HCT116 (cell line): ENCODE data around the gene NRP1. TPM values are rescaled to one million over a fixed set of nuclear protein-coding genes. Genes with fewer than 3 reads are reported as not detected.
A peak's percentile ranks its signal among the peaks of the same experiment; 100 is the strongest.

Experiments used
- ATAC-seq: fragments of 200-7000 bp; cut with Tn5 transposase; 2 replicates; pipeline ENCODE4 v1.9.1; 2020; ENCODE audit warnings: mild to moderate bottlenecking, moderate library complexity
- BruUV-seq: library from RNA; stranded (reverse); fragments of 400-500 nt; replicated peaks from 2 replicates; lab custom pipeline; 2021; lab: Mats Ljungman, UMichigan
- CTCF ChIA-PET: fragments of 300-600 bp; sonication (Branson Sonifier 250); formaldehyde crosslinking; loops from one replicate; lab custom pipeline; 2021; ENCODE audit warnings: antibody characterized with exemption; lab: Charles Lee
- POLR2A ChIA-PET: fragments of 300-600, 350-600 bp; sonication (Branson Sonifier 250); formaldehyde crosslinking; loops from one replicate; lab custom pipeline; 2021; ENCODE audit warnings: antibody characterized with exemption; lab: Charles Lee
- RAD21 ChIA-PET, 2 experiments: fragments of 300-600 bp; sonication (Branson Sonifier 250); formaldehyde crosslinking; loops; one replicate each; lab custom pipeline; 2023; ENCODE audit warnings: low total read pairs in 2 of 2; ENCODE audit not compliant: uncharacterized antibody in 2 of 2, unreplicated experiment in 2 of 2, low non-redundant PET in 1 of 2; lab: Charles Lee
- DNase-seq: peaks from one replicate; pipeline ENCODE4 v3.0.0-alpha.2; 2010; ENCODE audit warnings: low read depth, low spot score
- H2AFZ ChIP-seq: fragments of 200-600 bp; shearing (Covaris generic), sonication (generic); 2 replicates; pipeline ENCODE4 v1.6.1; 2017; ENCODE audit warnings: low read depth, mixed run types, mixed read lengths, antibody characterized with exemption, low read length; ENCODE audit not compliant: poor library complexity, severe bottlenecking
- H3K27ac ChIP-seq: 2 replicates; pipeline ENCODE4 v1.5.1; 2012; ENCODE audit warnings: low read depth, low read length
- H3K27me3 ChIP-seq: fragments of 200-600 bp; sonication (generic); 2 replicates; pipeline ENCODE4 v1.6.1; 2016; ENCODE audit warnings: mixed run types, low read length, mixed read lengths; ENCODE audit not compliant: insufficient read depth
- H3K36me3 ChIP-seq, 2 experiments: fragments of 200-500 bp in 1 of 2; fragments of 200-600 bp in 1 of 2; sonication (Bioruptor generic) in 1 of 2; sonication (generic) in 1 of 2; 2 replicates each; pipeline versions ENCODE4 v1.5.1 to v1.6.1; 2014 to 2016; ENCODE audit warnings: low read length in 2 of 2, inconsistent platforms in 1 of 2, mixed read lengths in 1 of 2, mixed run types in 1 of 2; ENCODE audit not compliant: insufficient read depth in 2 of 2, control insufficient read depth in 1 of 2
- H3K4me1 ChIP-seq, 2 experiments: fragments of 200-600 bp in 1 of 2; sonication (generic) in 1 of 2; 2 replicates each; pipeline versions ENCODE4 v1.5.1 to v1.6.1; 2012 to 2017; ENCODE audit warnings: low read length in 2 of 2, inconsistent platforms in 1 of 2, mild to moderate bottlenecking in 1 of 2, mixed read lengths in 1 of 2, mixed run types in 1 of 2, moderate library complexity in 1 of 2; ENCODE audit not compliant: insufficient read depth in 2 of 2, control insufficient read depth in 1 of 2
- H3K4me2 ChIP-seq: fragments of 200-600 bp; sonication (generic); 2 replicates; pipeline ENCODE4 v1.6.1; 2017; ENCODE audit warnings: mixed run types, low read length, mixed read lengths
- H3K4me3 ChIP-seq, 2 experiments: fragments of 200-600 bp in 1 of 2; sonication (generic) in 1 of 2; replicated peaks in 1 of 2; 2 replicates each; pipeline ENCODE4 v1.5.1; 2011 to 2016; ENCODE audit warnings: low read length in 2 of 2, control low read depth in 1 of 2, low read depth in 1 of 2, mild to moderate bottlenecking in 1 of 2, mixed read lengths in 1 of 2, mixed run types in 1 of 2
- H3K79me2 ChIP-seq: fragments of 200-600 bp; sonication (generic); 2 replicates; pipeline ENCODE4 v1.6.1; 2017; ENCODE audit warnings: mild to moderate bottlenecking, mixed run types, low read length, moderate library complexity, mixed read lengths; ENCODE audit not compliant: insufficient read depth
- H3K9ac ChIP-seq: fragments of 200-600 bp; sonication (generic); 2 replicates; pipeline ENCODE4 v1.6.1; 2016; ENCODE audit warnings: low read length, mixed read lengths
- H3K9me2 ChIP-seq: fragments of 200-600 bp; sonication (generic), shearing (Covaris generic); 2 replicates; pipeline ENCODE4 v1.6.1; 2017; ENCODE audit warnings: mixed run types, mild to moderate bottlenecking, moderate library complexity; ENCODE audit not compliant: insufficient read depth
- H3K9me3 ChIP-seq, 2 experiments: fragments of 200-500 bp in 1 of 2; fragments of 200-600 bp in 1 of 2; sonication (Bioruptor generic) in 1 of 2; sonication (generic) in 1 of 2; 2 replicates each; pipeline ENCODE4 v1.6.1; 2014 to 2017; ENCODE audit warnings: low read length in 2 of 2, mixed read lengths in 2 of 2, inconsistent platforms in 1 of 2, low read depth in 1 of 2, mild to moderate bottlenecking in 1 of 2, mixed run types in 1 of 2, moderate library complexity in 1 of 2; ENCODE audit not compliant: control insufficient read depth in 1 of 2, insufficient read depth in 1 of 2
- H4K20me1 ChIP-seq: fragments of 200-600 bp; sonication (generic), shearing (Covaris generic); 2 replicates; pipeline ENCODE4 v1.6.1; 2017; ENCODE audit warnings: mixed run types, mild to moderate bottlenecking, moderate library complexity; ENCODE audit not compliant: insufficient read depth
- CEBPB ChIP-seq: IDR thresholded peaks from 2 replicates; pipeline ENCODE4 v1.6.1; 2012; ENCODE audit warnings: low read depth
- EZH2phosphoT487 ChIP-seq: fragments of 200-600 bp; IDR thresholded peaks from 2 replicates; pipeline ENCODE4 v1.6.1; 2018; ENCODE audit warnings: antibody characterized with exemption, borderline replicate concordance
- POLR2A ChIP-seq: IDR thresholded peaks from 2 replicates; pipeline ENCODE4 v1.7.0; 2011; ENCODE audit warnings: borderline replicate concordance; ENCODE audit not compliant: insufficient read depth, insufficient read length; ENCODE audit errors: extremely low read depth
- POLR2AphosphoS5 ChIP-seq: IDR thresholded peaks from 2 replicates; pipeline ENCODE4 v1.6.1; 2011; ENCODE audit warnings: mild to moderate bottlenecking, low read depth, low read length, moderate library complexity
- REST ChIP-seq: IDR thresholded peaks from 2 replicates; pipeline ENCODE4 v1.6.1; 2012; ENCODE audit warnings: low read depth
- TCF7L2 ChIP-seq: IDR thresholded peaks from 2 replicates; pipeline ENCODE4 v1.7.0; 2011; ENCODE audit warnings: borderline replicate concordance, inconsistent platforms; ENCODE audit not compliant: insufficient read depth, insufficient read length; ENCODE audit errors: extremely low read depth
- intact Hi-C: fragments of 100-400 bp; cut with micrococcal nuclease; formaldehyde crosslinking; loops from 2 replicates; pipeline ENCODE4 v1.10.0; 2022
- total RNA-seq: library from RNA; stranded (reverse); gene quantifications from one replicate; pipeline ENCODE4 v1.2.1, GENCODE V29; 2021; ENCODE audit not compliant: unreplicated experiment
- TF ChIP-seq, protein P1 (sequence below): IDR thresholded peaks from 2 replicates; pipeline ENCODE4 v1.6.1; 2012
- TF ChIP-seq, protein P2 (sequence below), 3 experiments: fragments of 200-600 bp in 1 of 3; sonication (generic) in 1 of 3; IDR thresholded peaks in 2 of 3; conservative IDR thresholded peaks in 1 of 3; 2 replicates each; pipeline ENCODE4 v1.5.1; 2012 to 2017; ENCODE audit warnings: low read depth in 2 of 3, low read length in 2 of 3, antibody characterized with exemption in 1 of 3, borderline replicate concordance in 1 of 3, control low read depth in 1 of 3, mild to moderate bottlenecking in 1 of 3, mixed read lengths in 1 of 3, mixed run types in 1 of 3, moderate library complexity in 1 of 3; ENCODE audit not compliant: insufficient read depth in 1 of 3

Gene NRP1
- total RNA-seq, 1 experiment from 2014 or later, result 3.8 TPM

- no TSS peak for BruUV-seq
- no peak overlapping the region for H3K4me3 ChIP-seq
- H3K27me3 ChIP-seq, result no peaks in the 10 kb centered on the region
- H3K4me1 ChIP-seq, result peaks cover 0 to 4% of the 10 kb centered on the region in 2 experiments; a peak in 1 of 4 replicates
- H3K9me3 ChIP-seq, result no peaks in the 10 kb centered on the region
- TF ChIP-seq REST (no peak), POLR2AphosphoS5 (no peak), EZH2phosphoT487 (no peak), POLR2A (no peak), TCF7L2 (no peak), CEBPB (no peak)
- TF ChIP-seq, protein P1, sequence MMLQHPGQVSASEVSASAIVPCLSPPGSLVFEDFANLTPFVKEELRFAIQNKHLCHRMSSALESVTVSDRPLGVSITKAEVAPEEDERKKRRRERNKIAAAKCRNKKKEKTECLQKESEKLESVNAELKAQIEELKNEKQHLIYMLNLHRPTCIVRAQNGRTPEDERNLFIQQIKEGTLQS, result no peak
- TF ChIP-seq, protein P2, sequence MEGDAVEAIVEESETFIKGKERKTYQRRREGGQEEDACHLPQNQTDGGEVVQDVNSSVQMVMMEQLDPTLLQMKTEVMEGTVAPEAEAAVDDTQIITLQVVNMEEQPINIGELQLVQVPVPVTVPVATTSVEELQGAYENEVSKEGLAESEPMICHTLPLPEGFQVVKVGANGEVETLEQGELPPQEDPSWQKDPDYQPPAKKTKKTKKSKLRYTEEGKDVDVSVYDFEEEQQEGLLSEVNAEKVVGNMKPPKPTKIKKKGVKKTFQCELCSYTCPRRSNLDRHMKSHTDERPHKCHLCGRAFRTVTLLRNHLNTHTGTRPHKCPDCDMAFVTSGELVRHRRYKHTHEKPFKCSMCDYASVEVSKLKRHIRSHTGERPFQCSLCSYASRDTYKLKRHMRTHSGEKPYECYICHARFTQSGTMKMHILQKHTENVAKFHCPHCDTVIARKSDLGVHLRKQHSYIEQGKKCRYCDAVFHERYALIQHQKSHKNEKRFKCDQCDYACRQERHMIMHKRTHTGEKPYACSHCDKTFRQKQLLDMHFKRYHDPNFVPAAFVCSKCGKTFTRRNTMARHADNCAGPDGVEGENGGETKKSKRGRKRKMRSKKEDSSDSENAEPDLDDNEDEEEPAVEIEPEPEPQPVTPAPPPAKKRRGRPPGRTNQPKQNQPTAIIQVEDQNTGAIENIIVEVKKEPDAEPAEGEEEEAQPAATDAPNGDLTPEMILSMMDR (IDR thresholded peaks at IDR 0.05 in 2 of 3, conservative IDR thresholded peaks at IDR 0.05 in 1 of 3; ENCODE audit: borderline replicate concordance in 1 of 3, insufficient read depth in 1 of 3, low read depth in 2 of 3, low read length in 2 of 3), result no peak
- H3K9me2 ChIP-seq, result no peaks in the 10 kb centered on the region
- no peak; the same call in 1 of the 2 replicates for ATAC-seq
- H4K20me1 ChIP-seq, result no peaks in the 10 kb centered on the region
- CTCF ChIA-PET, result interaction anchor here (1.0 to 1.7 kb wide), 10 partner anchors 8 to 1444 kb away, joined by 3 to 14 read pairs (median 4); no protein-coding TSS in a partner anchor
- RAD21 ChIA-PET, result no interaction called here
- no peak overlapping the region for H3K27ac ChIP-seq
- H3K79me2 ChIP-seq, result no peaks in the 10 kb centered on the region
- POLR2A ChIA-PET, result no interaction called here
- intact Hi-C loops, result loop anchor here (1.0 to 10.0 kb wide), 2 partner anchors 131 to 1444 kb away; no protein-coding TSS in a partner anchor
- H3K9ac ChIP-seq, result no peak overlapping the region
- DNase-seq, result no peak
- peak overlapping the region; percentile 54 for H3K4me2 ChIP-seq
- peak overlapping the region; percentile 76 for H2AFZ ChIP-seq
- no peaks in the 10 kb centered on the region for H3K36me3 ChIP-seq
Observed at GRCh38 chr10:33193701-33194521, 140.6 kb downstream of the NRP1 start.
